HepG2 (cell line): ENCODE results near the gene SSBP1. TPM values are rescaled to one million over a fixed set of nuclear protein-coding genes. Genes with fewer than 3 reads are reported as not detected.

Experiments used
- ARID3A ChIP-seq: IDR thresholded peaks from 2 replicates; pipeline ENCODE4 v1.6.1; 2012; ENCODE audit warnings: low read depth, low read length, improper control_type of control experiment
- FOXA1 ChIP-seq, 2 experiments: fragments of 450-650 bp in 1 of 2; sonication (generic) in 1 of 2; formaldehyde crosslinking in 1 of 2; IDR thresholded peaks; 2 replicates each; pipeline versions ENCODE4 v1.4.0 to v1.6.1; 2016 to 2020; ENCODE audit warnings: missing genetic modification reagents in 1 of 2
- MXD4 ChIP-seq: IDR thresholded peaks from 2 replicates; pipeline ENCODE4 v1.6.1; 2016; ENCODE audit warnings: mild to moderate bottlenecking, missing biosample characterization, missing genetic modification reagents
- NR2F1 ChIP-seq, 2 experiments: fragments of 450-650 bp in 1 of 2; formaldehyde crosslinking in 1 of 2; IDR thresholded peaks; 2 replicates each; pipeline versions ENCODE4 v1.5.0 to v1.6.1; 2016 to 2020; ENCODE audit warnings: mild to moderate bottlenecking in 1 of 2, missing compliant biosample characterization in 1 of 2, missing genetic modification reagents in 1 of 2, moderate library complexity in 1 of 2
- SOX13 ChIP-seq, 3 experiments: fragments of 450-650 bp in 1 of 3; sonication (generic) in 1 of 3; formaldehyde crosslinking in 1 of 3; IDR thresholded peaks in 2 of 3; conservative IDR thresholded peaks in 1 of 3; 2 replicates each; pipeline versions ENCODE4 v1.5.0 to v1.6.1; 2016 to 2020; ENCODE audit warnings: antibody characterized with exemption in 1 of 3, mild to moderate bottlenecking in 1 of 3, missing compliant biosample characterization in 1 of 3, missing genetic modification reagents in 1 of 3, moderate library complexity in 1 of 3
- WIZ ChIP-seq: sonication (generic); formaldehyde crosslinking; IDR thresholded peaks from 2 replicates; pipeline ENCODE4 v1.5.1; 2020; ENCODE audit warnings: mild to moderate bottlenecking, missing genetic modification reagents
- ZNF264 ChIP-seq: sonication (generic); formaldehyde crosslinking; IDR thresholded peaks from 2 replicates; pipeline ENCODE4 v1.4.0; 2020; ENCODE audit warnings: missing genetic modification reagents
- ZNF574 ChIP-seq: sonication (generic); formaldehyde crosslinking; IDR thresholded peaks from 2 replicates; pipeline ENCODE4 v1.4.0; 2020; ENCODE audit warnings: missing genetic modification reagents
- ZNF749 ChIP-seq: sonication (generic); formaldehyde crosslinking; IDR thresholded peaks from 2 replicates; pipeline ENCODE4 v1.8.0; 2022; ENCODE audit warnings: mild to moderate bottlenecking, missing genetic modification reagents, moderate library complexity, borderline replicate concordance
- polyA plus RNA-seq, 8 experiments: library from polyadenylated mRNA; depleted of rRNA in 3 of 8; stranded (reverse) in 7 of 8; unstranded in 1 of 8; fragments of >200 nt; fragmentation: Illumina TruSeq in 4 of 8; extraction: Trizol in 4 of 8; gene quantifications; 2 replicates each; pipeline versions ENCODE4 v1.2.1 to v1.2.3, GENCODE V29; 2011 to 2016; ENCODE audit warnings: low read depth in 4 of 8, missing spikeins in 1 of 8, mixed read lengths in 1 of 8; ENCODE audit not compliant: insufficient read depth in 1 of 8
- total RNA-seq, 5 experiments: library from RNA; depleted of rRNA; stranded (reverse); fragments of >200 nt; fragmentation: Illumina TruSeq; extraction: Trizol; gene quantifications; 2 replicates each; pipeline ENCODE4 v1.2.3, GENCODE V29; 2016; ENCODE audit warnings: low read depth in 1 of 5
- TF ChIP-seq, protein P1 (sequence below): sonication (generic); formaldehyde crosslinking; IDR thresholded peaks from 2 replicates; pipeline ENCODE4 v1.5.0; 2020; ENCODE audit warnings: mild to moderate bottlenecking, missing genetic modification reagents
- TF ChIP-seq, protein P2 (sequence below): sonication (generic); formaldehyde crosslinking; IDR thresholded peaks from 2 replicates; pipeline ENCODE4 v1.9.0; 2021; ENCODE audit warnings: mild to moderate bottlenecking, missing genetic modification reagents
- TF ChIP-seq, protein P3 (sequence below): sonication (generic); formaldehyde crosslinking; IDR thresholded peaks from 2 replicates; pipeline ENCODE4 v1.9.0; 2021; ENCODE audit warnings: missing genetic modification reagents, mild to moderate bottlenecking, borderline replicate concordance

Gene SSBP1
- total and polyA plus RNA-seq, 2 of the 13 experiments (the other 11 are each of a cell fraction or from before 2014, with no cell fraction given): 64.4 to 254 TPM

- TF ChIP-seq, protein P1, sequence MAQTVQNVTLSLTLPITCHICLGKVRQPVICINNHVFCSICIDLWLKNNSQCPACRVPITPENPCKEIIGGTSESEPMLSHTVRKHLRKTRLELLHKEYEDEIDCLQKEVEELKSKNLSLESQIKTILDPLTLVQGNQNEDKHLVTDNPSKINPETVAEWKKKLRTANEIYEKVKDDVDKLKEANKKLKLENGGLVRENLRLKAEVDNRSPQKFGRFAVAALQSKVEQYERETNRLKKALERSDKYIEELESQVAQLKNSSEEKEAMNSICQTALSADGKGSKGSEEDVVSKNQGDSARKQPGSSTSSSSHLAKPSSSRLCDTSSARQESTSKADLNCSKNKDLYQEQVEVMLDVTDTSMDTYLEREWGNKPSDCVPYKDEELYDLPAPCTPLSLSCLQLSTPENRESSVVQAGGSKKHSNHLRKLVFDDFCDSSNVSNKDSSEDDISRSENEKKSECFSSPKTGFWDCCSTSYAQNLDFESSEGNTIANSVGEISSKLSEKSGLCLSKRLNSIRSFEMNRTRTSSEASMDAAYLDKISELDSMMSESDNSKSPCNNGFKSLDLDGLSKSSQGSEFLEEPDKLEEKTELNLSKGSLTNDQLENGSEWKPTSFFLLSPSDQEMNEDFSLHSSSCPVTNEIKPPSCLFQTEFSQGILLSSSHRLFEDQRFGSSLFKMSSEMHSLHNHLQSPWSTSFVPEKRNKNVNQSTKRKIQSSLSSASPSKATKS (CRISPR knock-in tag): no peak
- TF ChIP-seq ARID3A (no peak), SOX13 (IDR thresholded peaks at IDR 0.05) (peak; percentile 20; the same call in 1 of the 2 replicates), SOX13 (CRISPR knock-in tag; conservative IDR thresholded peaks at IDR 0.05 in 1 of 2, IDR thresholded peaks at IDR 0.05 in 1 of 2) (peak in 1 of 2 experiments; percentile 75; a peak in 2 of 4 replicates), FOXA1 (IDR thresholded peaks at IDR 0.05) (peak; percentile 93), FOXA1 (CRISPR knock-in tag; IDR thresholded peaks at IDR 0.05) (peak; percentile 98), NR2F1 (CRISPR knock-in tag; IDR thresholded peaks at IDR 0.05) (peak; percentile 56 to 66; a peak in 2 of 4 replicates), WIZ (CRISPR knock-in tag) (no peak), ZNF264 (no peak), MXD4 (CRISPR knock-in tag) (peak; percentile 51; the same call in 1 of the 2 replicates), ZNF749 (CRISPR knock-in tag) (no peak), ZNF574 (CRISPR knock-in tag) (peak; percentile 59; the same call in 1 of the 2 replicates)
- TF ChIP-seq, protein P2, sequence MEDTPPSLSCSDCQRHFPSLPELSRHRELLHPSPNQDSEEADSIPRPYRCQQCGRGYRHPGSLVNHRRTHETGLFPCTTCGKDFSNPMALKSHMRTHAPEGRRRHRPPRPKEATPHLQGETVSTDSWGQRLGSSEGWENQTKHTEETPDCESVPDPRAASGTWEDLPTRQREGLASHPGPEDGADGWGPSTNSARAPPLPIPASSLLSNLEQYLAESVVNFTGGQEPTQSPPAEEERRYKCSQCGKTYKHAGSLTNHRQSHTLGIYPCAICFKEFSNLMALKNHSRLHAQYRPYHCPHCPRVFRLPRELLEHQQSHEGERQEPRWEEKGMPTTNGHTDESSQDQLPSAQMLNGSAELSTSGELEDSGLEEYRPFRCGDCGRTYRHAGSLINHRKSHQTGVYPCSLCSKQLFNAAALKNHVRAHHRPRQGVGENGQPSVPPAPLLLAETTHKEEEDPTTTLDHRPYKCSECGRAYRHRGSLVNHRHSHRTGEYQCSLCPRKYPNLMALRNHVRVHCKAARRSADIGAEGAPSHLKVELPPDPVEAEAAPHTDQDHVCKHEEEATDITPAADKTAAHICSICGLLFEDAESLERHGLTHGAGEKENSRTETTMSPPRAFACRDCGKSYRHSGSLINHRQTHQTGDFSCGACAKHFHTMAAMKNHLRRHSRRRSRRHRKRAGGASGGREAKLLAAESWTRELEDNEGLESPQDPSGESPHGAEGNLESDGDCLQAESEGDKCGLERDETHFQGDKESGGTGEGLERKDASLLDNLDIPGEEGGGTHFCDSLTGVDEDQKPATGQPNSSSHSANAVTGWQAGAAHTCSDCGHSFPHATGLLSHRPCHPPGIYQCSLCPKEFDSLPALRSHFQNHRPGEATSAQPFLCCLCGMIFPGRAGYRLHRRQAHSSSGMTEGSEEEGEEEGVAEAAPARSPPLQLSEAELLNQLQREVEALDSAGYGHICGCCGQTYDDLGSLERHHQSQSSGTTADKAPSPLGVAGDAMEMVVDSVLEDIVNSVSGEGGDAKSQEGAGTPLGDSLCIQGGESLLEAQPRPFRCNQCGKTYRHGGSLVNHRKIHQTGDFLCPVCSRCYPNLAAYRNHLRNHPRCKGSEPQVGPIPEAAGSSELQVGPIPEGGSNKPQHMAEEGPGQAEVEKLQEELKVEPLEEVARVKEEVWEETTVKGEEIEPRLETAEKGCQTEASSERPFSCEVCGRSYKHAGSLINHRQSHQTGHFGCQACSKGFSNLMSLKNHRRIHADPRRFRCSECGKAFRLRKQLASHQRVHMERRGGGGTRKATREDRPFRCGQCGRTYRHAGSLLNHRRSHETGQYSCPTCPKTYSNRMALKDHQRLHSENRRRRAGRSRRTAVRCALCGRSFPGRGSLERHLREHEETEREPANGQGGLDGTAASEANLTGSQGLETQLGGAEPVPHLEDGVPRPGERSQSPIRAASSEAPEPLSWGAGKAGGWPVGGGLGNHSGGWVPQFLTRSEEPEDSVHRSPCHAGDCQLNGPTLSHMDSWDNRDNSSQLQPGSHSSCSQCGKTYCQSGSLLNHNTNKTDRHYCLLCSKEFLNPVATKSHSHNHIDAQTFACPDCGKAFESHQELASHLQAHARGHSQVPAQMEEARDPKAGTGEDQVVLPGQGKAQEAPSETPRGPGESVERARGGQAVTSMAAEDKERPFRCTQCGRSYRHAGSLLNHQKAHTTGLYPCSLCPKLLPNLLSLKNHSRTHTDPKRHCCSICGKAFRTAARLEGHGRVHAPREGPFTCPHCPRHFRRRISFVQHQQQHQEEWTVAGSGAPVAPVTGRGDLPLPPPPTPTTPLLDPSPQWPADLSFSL: no peak
- TF ChIP-seq, protein P3, sequence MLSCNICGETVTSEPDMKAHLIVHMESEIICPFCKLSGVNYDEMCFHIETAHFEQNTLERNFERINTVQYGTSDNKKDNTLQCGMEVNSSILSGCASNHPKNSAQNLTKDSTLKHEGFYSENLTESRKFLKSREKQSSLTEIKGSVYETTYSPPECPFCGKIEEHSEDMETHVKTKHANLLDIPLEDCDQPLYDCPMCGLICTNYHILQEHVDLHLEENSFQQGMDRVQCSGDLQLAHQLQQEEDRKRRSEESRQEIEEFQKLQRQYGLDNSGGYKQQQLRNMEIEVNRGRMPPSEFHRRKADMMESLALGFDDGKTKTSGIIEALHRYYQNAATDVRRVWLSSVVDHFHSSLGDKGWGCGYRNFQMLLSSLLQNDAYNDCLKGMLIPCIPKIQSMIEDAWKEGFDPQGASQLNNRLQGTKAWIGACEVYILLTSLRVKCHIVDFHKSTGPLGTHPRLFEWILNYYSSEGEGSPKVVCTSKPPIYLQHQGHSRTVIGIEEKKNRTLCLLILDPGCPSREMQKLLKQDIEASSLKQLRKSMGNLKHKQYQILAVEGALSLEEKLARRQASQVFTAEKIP (CRISPR knock-in tag): no peak
Measured at GRCh38 chr7:141695803-141696289, 42.3 kb upstream of the SSBP1 start (continued).
